ENCODE data around the gene MBTD1.

GRCh38 chr17:51184124-51184523 lies 75.7 kb downstream of the MBTD1 start:
- TF ChIP-seq CTCF (IDR thresholded peaks at IDR 0.05) (no peak), POLR2A (IDR thresholded peaks at IDR 0.05) (no peak), EP300 (IDR thresholded peaks at IDR 0.05) (no peak)
